Body of pancreas (tissue), 4 donors: ENCODE measurements around the gene OR6X1.

ENCODE experiments used
- CTCF ChIP-seq, 7 experiments: fragments of 450-650 bp in 4 of 7; fragments of 200-600 bp in 3 of 7; sonication (generic) in 3 of 7; IDR thresholded peaks; one replicate each; pipeline ENCODE4 v1.5.1; 2016 to 2019; ENCODE audit warnings: antibody characterized with exemption in 7 of 7
- POLR2A ChIP-seq, 3 donors: fragments of 450-650 bp; IDR thresholded peaks; one replicate each; pipeline ENCODE4 v1.6.1; 2016; ENCODE audit warnings: antibody characterized with exemption in 3 of 3, mild to moderate bottlenecking in 2 of 3

DNA sequence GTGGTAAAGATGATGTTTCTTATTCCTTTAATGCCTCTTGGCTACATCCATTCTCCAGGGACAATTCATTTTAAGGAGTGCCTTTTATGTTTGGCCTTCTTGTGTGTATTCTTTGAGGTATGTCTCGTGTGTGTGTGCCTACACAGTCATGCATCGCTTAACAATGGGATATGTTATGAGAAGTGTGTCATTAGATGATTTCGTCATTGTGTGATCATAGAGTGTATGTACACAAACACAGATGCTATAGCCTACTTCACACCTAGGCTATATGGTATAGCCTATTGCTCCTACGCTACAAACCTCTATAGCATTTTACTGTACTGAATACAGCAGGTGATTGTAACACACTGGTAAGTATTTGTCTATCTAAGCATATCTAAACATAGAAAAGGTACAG, 35.8 kb downstream of the OR6X1 start:
- TF ChIP-seq CTCF (IDR thresholded peaks at IDR 0.05) (no peak), POLR2A (IDR thresholded peaks at IDR 0.05) (no peak)
